Bronchial epithelial cell (primary cell): ENCODE measurements around the gene NCAM1. TPM values are rescaled to one million over a fixed set of nuclear protein-coding genes. Genes with fewer than 3 reads are reported as not detected.

ENCODE experiments used
- DNase-seq: peaks from one replicate; pipeline ENCODE4 v3.0.0-alpha.2; 2010; ENCODE audit warnings: low read depth
- FAIRE-seq: peaks from 2 replicates; lab custom pipeline; 2011; peaks lifted over from hg19 to GRCh38; lab: Jason Lieb, UNC
- H3K27me3 ChIP-seq: 2 replicates; pipeline ENCODE4 v1.5.1; 2011; ENCODE audit warnings: low read length; ENCODE audit not compliant: control insufficient read depth, insufficient read depth
- H3K36me3 ChIP-seq: 2 replicates; pipeline ENCODE4 v1.5.1; 2011; ENCODE audit warnings: low read length; ENCODE audit not compliant: control insufficient read depth, insufficient read depth
- H3K4me3 ChIP-seq: 2 replicates; pipeline ENCODE4 v1.5.1; 2011; ENCODE audit warnings: mild to moderate bottlenecking, low read depth, low read length, control low read depth
- CTCF ChIP-seq: IDR thresholded peaks from 2 replicates; pipeline ENCODE4 v1.5.1; 2011; ENCODE audit warnings: mild to moderate bottlenecking, moderate library complexity, low read length, control low read depth, inconsistent platforms; ENCODE audit not compliant: insufficient read depth, severe bottlenecking
- total RNA-seq: library from RNA; depleted of rRNA; stranded (reverse); fragments of >200 nt; gene quantifications from 2 replicates; pipeline ENCODE4 v1.2.1, GENCODE V29; 2014

The NCAM1 gene
- total RNA-seq, 1 donor from 2014 or later = under 0.01 TPM

GRCh38 chr11:113249786-113250185, 288.6 kb downstream of the NCAM1 start:
- no peaks in the 10 kb centered on the region for H3K27me3 ChIP-seq
- H3K4me3 ChIP-seq = no peak overlapping the region
- FAIRE-seq = no peak
- TF ChIP-seq CTCF = no peak
- H3K36me3 ChIP-seq = no peaks in the 10 kb centered on the region
- DNase-seq = no peak

GRCh38 chr11:113251281-113251680, 290.1 kb downstream of the NCAM1 start:
- Histone ChIP-seq H3K27me3 (no peaks in the 10 kb centered on the region), H3K36me3 (no peaks in the 10 kb centered on the region), H3K4me3 (no peak overlapping the region)
- no peak for DNase-seq
- TF ChIP-seq CTCF = no peak
- FAIRE-seq = no peak

- Histone ChIP-seq H3K36me3 (no peaks in the 10 kb centered on the region), H3K27me3 (no peaks in the 10 kb centered on the region), H3K4me3 (no peak overlapping the region)
- no peak for FAIRE-seq
- no peak for DNase-seq
- no peak for TF ChIP-seq CTCF
These were observed 292.2 kb downstream of the NCAM1 start for GRCh38 chr11:113253406-113253805.

- H3K4me3 ChIP-seq = no peak overlapping the region
- DNase-seq (peak; percentile 50), FAIRE-seq (no peak)
- no peaks in the 10 kb centered on the region for H3K36me3 ChIP-seq
- H3K27me3 ChIP-seq = no peaks in the 10 kb centered on the region
- TF ChIP-seq CTCF = no peak
These were observed 293.9 kb downstream of the NCAM1 start for GRCh38 chr11:113255096-113255495.

GRCh38 chr11:113255741-113256140, 294.5 kb downstream of the NCAM1 start:
- FAIRE-seq (no peak), DNase-seq (no peak)
- Histone ChIP-seq H3K36me3 (no peaks in the 10 kb centered on the region), H3K4me3 (no peak overlapping the region), H3K27me3 (no peaks in the 10 kb centered on the region)
- TF ChIP-seq CTCF = no peak
